ENCODE data around the gene MICU1.
"Not testable (repeated sequence)": the region's sequence is repeated elsewhere in the genome, so short reads cannot be mapped to it uniquely, and the experiment has no call there.

MICU1 gene

GRCh38 chr10:72503694-72504438 lies 122.0 kb downstream of the MICU1 start:
- no peak for DNase-seq

- no peak for DNase-seq
Measured at GRCh38 chr10:72503241-72503640, 122.6 kb downstream of the MICU1 start.

- DNase-seq = no peak
Measured at GRCh38 chr10:72502581-72502980, 123.3 kb downstream of the MICU1 start.

- no peak for DNase-seq
Measured at GRCh38 chr10:72499701-72500100, 126.2 kb downstream of the MICU1 start.

GRCh38 chr10:72490951-72491350 lies 134.9 kb downstream of the MICU1 start:
- DNase-seq = no peak

GRCh38 chr10:72487521-72487920 lies 138.4 kb downstream of the MICU1 start:
- DNase-seq = no peak

- no peak for DNase-seq
Measured at GRCh38 chr10:72487116-72487515, 138.8 kb downstream of the MICU1 start.

- DNase-seq = no peak
Measured at GRCh38 chr10:72485701-72486100, 140.2 kb downstream of the MICU1 start.

- DNase-seq = no peak
Measured at GRCh38 chr10:72484521-72484920, 141.4 kb downstream of the MICU1 start.

GRCh38 chr10:72483471-72483870 lies 142.4 kb downstream of the MICU1 start:
- DNase-seq = no peak

GRCh38 chr10:72480861-72481260 lies 145.0 kb downstream of the MICU1 start:
- DNase-seq = no peak

- no peak for DNase-seq
Measured at GRCh38 chr10:72477463-72477862, 148.4 kb downstream of the MICU1 start.

GRCh38 chr10:72472306-72472705 lies 153.6 kb downstream of the MICU1 start:
- DNase-seq = no peak

GRCh38 chr10:72470666-72471065 lies 155.2 kb downstream of the MICU1 start:
- no peak for DNase-seq

- not testable (repeated sequence) for DNase-seq
Measured at GRCh38 chr10:72467064-72467463, 158.8 kb downstream of the MICU1 start.

GRCh38 chr10:72466018-72466417 lies 159.9 kb downstream of the MICU1 start:
- DNase-seq = no peak

GRCh38 chr10:72464438-72464837 lies 161.4 kb downstream of the MICU1 start:
- DNase-seq = no peak

GRCh38 chr10:72462261-72462660 lies 163.6 kb downstream of the MICU1 start:
- no peak for DNase-seq

GRCh38 chr10:72461085-72461484 lies 164.8 kb downstream of the MICU1 start:
- DNase-seq = no peak

GRCh38 chr10:72460284-72460876 lies 165.5 kb downstream of the MICU1 start:
- DNase-seq = no peak

GRCh38 chr10:72459301-72459700 lies 166.6 kb downstream of the MICU1 start:
- no peak for DNase-seq

- DNase-seq = no peak
Measured at GRCh38 chr10:72455889-72456595, 169.8 kb downstream of the MICU1 start.

GRCh38 chr10:72449941-72450441 lies 175.9 kb downstream of the MICU1 start:
- DNase-seq = no peak

GRCh38 chr10:72445851-72446250 lies 180.0 kb downstream of the MICU1 start:
- DNase-seq = no peak
